Myocyte (in vitro differentiated cells): ENCODE measurements around the gene PIK3R3. TPM values are rescaled to one million over a fixed set of nuclear protein-coding genes. Genes with fewer than 3 reads are reported as not detected.
A peak's percentile ranks its signal among the peaks of the same experiment; 100 is the strongest.

Source experiments
- DNase-seq: peaks from one replicate; pipeline ENCODE4 v3.0.0-alpha.2; 2012; ENCODE audit warnings: low read depth
- total RNA-seq: library from RNA; depleted of rRNA; stranded (reverse); fragments of >200 nt; gene quantifications from 2 replicates; pipeline ENCODE4 v1.2.3, GENCODE V29; 2014

The PIK3R3 gene
- total RNA-seq, 1 donor from 2014 or later, result 27.7 TPM

DNA sequence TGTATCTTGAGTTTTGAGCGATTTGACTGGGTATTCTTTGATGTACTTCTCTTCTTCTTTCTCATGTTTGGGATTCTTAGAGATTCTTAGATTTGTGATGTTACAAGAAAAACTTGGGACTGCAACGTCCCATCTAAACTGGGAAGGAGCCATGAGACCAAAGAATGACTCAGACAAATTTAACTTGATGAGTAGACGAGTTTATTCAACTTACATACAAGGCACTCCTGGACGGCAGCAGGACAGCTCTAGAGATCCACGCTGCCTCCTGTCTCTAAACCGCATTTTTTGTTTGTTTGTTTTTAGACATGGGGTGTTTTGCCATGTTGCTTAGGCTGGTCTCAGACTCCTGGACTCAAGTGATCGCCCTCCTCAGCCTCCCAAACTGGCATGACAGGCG lies 137.1 kb downstream of the PIK3R3 start:
- DNase-seq, result peak; percentile 18

DNA sequence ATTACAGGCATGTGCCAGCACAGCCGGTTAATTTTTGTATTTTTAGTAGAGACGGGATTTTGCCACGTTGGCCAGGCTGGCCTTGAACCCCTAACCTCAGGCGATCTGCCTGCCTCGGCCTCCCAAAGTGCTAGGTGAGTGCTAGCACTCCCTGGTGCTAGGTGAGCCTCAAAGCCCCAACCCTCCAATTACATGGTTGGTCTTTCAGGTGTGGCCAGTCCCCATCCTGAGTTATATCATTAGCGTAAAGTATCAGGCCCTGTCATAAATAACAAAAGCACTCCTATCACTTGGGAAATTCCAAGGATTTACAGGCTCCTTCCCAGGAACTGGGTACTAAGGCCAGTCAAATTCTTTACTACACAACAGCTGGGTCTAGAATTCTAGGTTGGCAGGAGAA lies 138.0 kb downstream of the PIK3R3 start:
- no peak for DNase-seq

Other genes starting within 250 kb of the PIK3R3 start
- gene TSPAN1, start 42.5 kb upstream of the PIK3R3 start, total RNA-seq, result 2.5 and 3.6 TPM in 2 replicates
- not detected in 2 replicates for gene P3R3URF, start 43.9 kb upstream of the PIK3R3 start, total RNA-seq
- 142 and 156 TPM in 2 replicates for gene POMGNT1, start 65.8 kb upstream of the PIK3R3 start, total RNA-seq
- 0.27 and 0.47 TPM in 2 replicates for gene LURAP1, start 70.7 kb upstream of the PIK3R3 start, total RNA-seq
- 0.52 and 0.59 TPM in 2 replicates for gene RAD54L, start 115.1 kb upstream of the PIK3R3 start, total RNA-seq
- gene LRRC41, start 171.0 kb upstream of the PIK3R3 start, total RNA-seq, result 97.9 and 104 TPM in 2 replicates
- 345 and 386 TPM in 2 replicates for gene UQCRH, start 171.1 kb upstream of the PIK3R3 start, total RNA-seq
- 11.3 and 12.3 TPM in 2 replicates for gene NSUN4, start 208.2 kb upstream of the PIK3R3 start, total RNA-seq